ENCODE data around the gene SASH1. TPM values are rescaled to one million over a fixed set of nuclear protein-coding genes. Genes with fewer than 3 reads are reported as not detected.
A peak's percentile ranks its signal among the peaks of the same experiment; 100 is the strongest.

SASH1 gene
- total and polyA plus RNA-seq, 5 donors from 2014 or later: 0.06 TPM; not detected in 4

DNA sequence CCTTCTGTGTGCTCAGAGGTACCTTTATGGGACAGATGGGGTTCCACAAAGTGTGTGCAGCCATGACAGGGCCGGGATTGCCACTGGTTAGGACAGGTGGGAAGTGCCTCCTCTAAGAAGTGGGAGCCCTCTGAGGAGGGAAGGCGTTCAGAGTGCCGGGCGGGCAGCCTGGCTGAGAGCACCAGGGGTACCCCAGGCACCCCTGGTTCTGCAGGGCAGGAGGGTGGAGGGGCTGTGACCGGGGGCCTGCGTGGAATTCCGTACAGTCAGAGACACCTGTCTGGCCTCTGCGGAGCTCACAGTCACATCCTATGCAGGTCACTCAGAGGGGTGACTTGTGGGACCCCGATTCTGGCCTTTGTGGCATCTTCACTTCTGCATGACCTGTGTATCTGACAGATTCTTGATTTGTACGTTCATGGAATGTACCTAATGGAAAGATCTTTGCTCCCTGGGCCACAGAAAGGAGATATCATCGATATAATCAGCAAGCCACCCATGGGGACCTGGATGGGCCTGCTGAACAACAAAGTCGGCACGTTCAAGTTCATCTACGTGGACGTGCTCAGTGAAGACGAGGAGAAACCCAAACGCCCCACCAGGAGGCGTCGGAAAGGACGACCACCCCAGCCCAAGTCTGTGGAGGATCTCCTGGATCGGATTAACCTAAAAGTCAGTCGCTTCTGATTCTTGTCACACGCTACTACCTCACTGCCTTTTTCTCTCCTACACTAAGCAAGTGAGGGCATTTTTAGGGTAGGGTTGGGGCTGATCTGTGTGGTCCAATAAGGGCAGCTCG, 190.9 kb downstream of the SASH1 start:
- H3K4me1 ChIP-seq (ENCODE audit: control insufficient read depth, insufficient read depth, low read length, poor library complexity, severe bottlenecking): no peaks in the 10 kb centered on the region
- ATAC-seq (ENCODE audit: low read depth in 2 of 2) (no peak), DNase-seq (no peak)
- Mint-ChIP-seq H3K4me3 (no peak overlapping the region), H3K27me3 (peaks cover 2% of the 10 kb centered on the region), H3K4me1 (no peaks in the 10 kb centered on the region), H3K36me3 (no peaks in the 10 kb centered on the region), H3K9me3 (no peaks in the 10 kb centered on the region), H3K27ac (no peak overlapping the region)
- H3K9me3 ChIP-seq (ENCODE audit: control insufficient read depth in 2 of 2, low read length in 2 of 2): no peaks in the 10 kb centered on the region
- no peaks in the 10 kb centered on the region for H3K27me3 ChIP-seq (ENCODE audit: control insufficient read depth, insufficient read depth, low read length)
- H3K27ac ChIP-seq (ENCODE audit: insufficient read depth, low read length, poor library complexity, severe bottlenecking): no peak overlapping the region
- H3K4me3 ChIP-seq (ENCODE audit: low read depth, low read length): no peak overlapping the region
- no peaks in the 10 kb centered on the region for H3K36me3 ChIP-seq (ENCODE audit: control insufficient read depth, insufficient read depth, low read length)

GRCh38 chr6:148534871-148535270, 192.2 kb downstream of the SASH1 start:
- Histone ChIP-seq H3K9me3 (ENCODE audit: control insufficient read depth in 2 of 2, low read length in 2 of 2) (no peaks in the 10 kb centered on the region), H3K27ac (ENCODE audit: insufficient read depth, low read length, poor library complexity, severe bottlenecking) (no peak overlapping the region), H3K27me3 (ENCODE audit: control insufficient read depth, insufficient read depth, low read length) (no peaks in the 10 kb centered on the region), H3K36me3 (ENCODE audit: control insufficient read depth, insufficient read depth, low read length) (no peaks in the 10 kb centered on the region), H3K4me3 (ENCODE audit: low read depth, low read length) (no peak overlapping the region), H3K4me1 (ENCODE audit: control insufficient read depth, insufficient read depth, low read length, poor library complexity, severe bottlenecking) (no peaks in the 10 kb centered on the region)
- Mint-ChIP-seq H3K4me1 (no peaks in the 10 kb centered on the region), H3K4me3 (no peak overlapping the region), H3K27me3 (peaks cover 4% of the 10 kb centered on the region), H3K9me3 (no peaks in the 10 kb centered on the region), H3K27ac (no peak overlapping the region), H3K36me3 (no peaks in the 10 kb centered on the region)
- ATAC-seq (ENCODE audit: low read depth in 2 of 2) (no peak), DNase-seq (no peak)

DNA sequence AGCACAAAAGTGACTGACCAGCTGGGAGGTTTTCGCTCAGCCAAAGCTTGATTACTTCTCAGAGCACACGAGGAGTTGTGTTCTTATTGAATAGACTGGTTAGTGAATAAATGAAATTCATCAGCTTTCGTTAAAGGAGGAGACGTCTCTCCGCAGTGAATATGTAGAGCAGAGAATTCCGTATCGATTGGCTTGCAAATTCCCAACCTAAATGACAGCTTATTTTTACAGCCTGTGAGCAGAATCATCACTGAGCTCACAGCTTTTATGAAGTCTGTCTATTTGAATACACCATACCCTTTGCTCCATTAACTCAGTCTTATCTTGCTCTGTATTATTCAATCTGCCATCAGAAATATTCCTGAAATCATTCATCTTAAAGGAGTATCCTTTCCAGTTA, 192.7 kb downstream of the SASH1 start:
- no peak for ATAC-seq (ENCODE audit: low read depth in 2 of 2)

DNA sequence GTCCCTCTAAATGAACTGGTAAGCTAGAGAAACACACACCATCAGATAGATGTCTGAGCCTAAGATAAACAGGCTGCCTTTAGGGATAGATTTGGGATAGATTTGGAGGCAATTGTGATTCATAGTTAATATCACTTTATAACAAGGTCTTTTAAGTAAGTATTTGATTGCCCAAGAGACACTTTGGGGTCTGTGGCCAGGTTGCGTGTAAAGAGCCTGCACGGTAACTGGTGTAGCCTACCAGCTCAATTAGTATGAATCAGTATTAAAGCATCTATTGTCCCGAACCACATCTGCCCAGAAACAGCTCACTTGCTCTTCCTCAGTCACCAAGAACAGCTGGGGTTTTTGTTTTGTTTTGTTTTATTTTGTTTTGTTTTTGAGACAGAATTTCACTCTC, 193.3 kb downstream of the SASH1 start:
- Mint-ChIP-seq H3K4me3 (no peak overlapping the region), H3K4me1 (no peaks in the 10 kb centered on the region), H3K27ac (no peak overlapping the region), H3K36me3 (no peaks in the 10 kb centered on the region), H3K9me3 (no peaks in the 10 kb centered on the region), H3K27me3 (peaks cover 4% of the 10 kb centered on the region)
- Histone ChIP-seq H3K36me3 (ENCODE audit: control insufficient read depth, insufficient read depth, low read length) (no peaks in the 10 kb centered on the region), H3K27ac (ENCODE audit: insufficient read depth, low read length, poor library complexity, severe bottlenecking) (no peak overlapping the region), H3K27me3 (ENCODE audit: control insufficient read depth, insufficient read depth, low read length) (no peaks in the 10 kb centered on the region), H3K9me3 (ENCODE audit: control insufficient read depth in 2 of 2, low read length in 2 of 2) (no peaks in the 10 kb centered on the region), H3K4me3 (ENCODE audit: low read depth, low read length) (no peak overlapping the region), H3K4me1 (ENCODE audit: control insufficient read depth, insufficient read depth, low read length, poor library complexity, severe bottlenecking) (no peaks in the 10 kb centered on the region)
- DNase-seq: no peak
- ATAC-seq (ENCODE audit: low read depth in 2 of 2): no peak

More for the DNA sequence above, 192.7 kb downstream of the SASH1 start:
- Histone ChIP-seq H3K9me3 (ENCODE audit: control insufficient read depth in 2 of 2, low read length in 2 of 2) (no peaks in the 10 kb centered on the region), H3K27ac (ENCODE audit: insufficient read depth, low read length, poor library complexity, severe bottlenecking) (no peak overlapping the region), H3K27me3 (ENCODE audit: control insufficient read depth, insufficient read depth, low read length) (no peaks in the 10 kb centered on the region), H3K36me3 (ENCODE audit: control insufficient read depth, insufficient read depth, low read length) (no peaks in the 10 kb centered on the region), H3K4me3 (ENCODE audit: low read depth, low read length) (no peak overlapping the region), H3K4me1 (ENCODE audit: control insufficient read depth, insufficient read depth, low read length, poor library complexity, severe bottlenecking) (no peaks in the 10 kb centered on the region)
- H3K4me3 Mint-ChIP-seq: no peak overlapping the region
- H3K27me3 Mint-ChIP-seq: peaks cover 4% of the 10 kb centered on the region
- H3K4me1 Mint-ChIP-seq: no peaks in the 10 kb centered on the region
- no peaks in the 10 kb centered on the region for H3K36me3 Mint-ChIP-seq
- no peak for DNase-seq
- H3K27ac Mint-ChIP-seq: no peak overlapping the region
- H3K9me3 Mint-ChIP-seq: no peaks in the 10 kb centered on the region

- no peak overlapping the region for H3K27ac ChIP-seq (ENCODE audit: insufficient read depth, low read length, poor library complexity, severe bottlenecking)
- peaks cover 4% of the 10 kb centered on the region for H3K27me3 Mint-ChIP-seq
- H3K9me3 Mint-ChIP-seq: no peaks in the 10 kb centered on the region
- ATAC-seq (ENCODE audit: low read depth in 2 of 2) (no peak), DNase-seq (no peak)
- H3K36me3 ChIP-seq (ENCODE audit: control insufficient read depth, insufficient read depth, low read length): no peaks in the 10 kb centered on the region
- H3K4me1 Mint-ChIP-seq: no peaks in the 10 kb centered on the region
- peak overlapping the region in 1 of 3 donors; percentile 55 for H3K27ac Mint-ChIP-seq
- no peaks in the 10 kb centered on the region for H3K4me1 ChIP-seq (ENCODE audit: control insufficient read depth, insufficient read depth, low read length, poor library complexity, severe bottlenecking)
- no peak overlapping the region for H3K4me3 ChIP-seq (ENCODE audit: low read depth, low read length)
- H3K4me3 Mint-ChIP-seq: no peak overlapping the region
- H3K9me3 ChIP-seq (ENCODE audit: control insufficient read depth in 2 of 2, low read length in 2 of 2): no peaks in the 10 kb centered on the region
- H3K27me3 ChIP-seq (ENCODE audit: control insufficient read depth, insufficient read depth, low read length): no peaks in the 10 kb centered on the region
- no peaks in the 10 kb centered on the region for H3K36me3 Mint-ChIP-seq
These were observed 195.9 kb downstream of the SASH1 start for GRCh38 chr6:148538261-148539190.

GRCh38 chr6:148543540-148543939, 200.9 kb downstream of the SASH1 start:
- Histone ChIP-seq H3K4me3 (ENCODE audit: low read depth, low read length) (no peak overlapping the region), H3K9me3 (ENCODE audit: control insufficient read depth in 2 of 2, low read length in 2 of 2) (no peaks in the 10 kb centered on the region), H3K4me1 (ENCODE audit: control insufficient read depth, insufficient read depth, low read length, poor library complexity, severe bottlenecking) (no peaks in the 10 kb centered on the region), H3K27ac (ENCODE audit: insufficient read depth, low read length, poor library complexity, severe bottlenecking) (no peak overlapping the region), H3K27me3 (ENCODE audit: control insufficient read depth, insufficient read depth, low read length) (no peaks in the 10 kb centered on the region), H3K36me3 (ENCODE audit: control insufficient read depth, insufficient read depth, low read length) (no peaks in the 10 kb centered on the region)
- no peak overlapping the region for H3K4me3 Mint-ChIP-seq
- H3K27ac Mint-ChIP-seq: no peak overlapping the region
- no peaks in the 10 kb centered on the region for H3K9me3 Mint-ChIP-seq
- H3K4me1 Mint-ChIP-seq: no peaks in the 10 kb centered on the region
- no peak for DNase-seq
- no peaks in the 10 kb centered on the region for H3K36me3 Mint-ChIP-seq
- ATAC-seq (ENCODE audit: low read depth in 2 of 2): no peak
- peaks cover 1% of the 10 kb centered on the region for H3K27me3 Mint-ChIP-seq

- Histone ChIP-seq H3K4me3 (ENCODE audit: low read depth, low read length) (no peak overlapping the region), H3K9me3 (ENCODE audit: control insufficient read depth in 2 of 2, low read length in 2 of 2) (no peaks in the 10 kb centered on the region), H3K4me1 (ENCODE audit: control insufficient read depth, insufficient read depth, low read length, poor library complexity, severe bottlenecking) (no peaks in the 10 kb centered on the region), H3K27ac (ENCODE audit: insufficient read depth, low read length, poor library complexity, severe bottlenecking) (no peak overlapping the region), H3K27me3 (ENCODE audit: control insufficient read depth, insufficient read depth, low read length) (no peaks in the 10 kb centered on the region), H3K36me3 (ENCODE audit: control insufficient read depth, insufficient read depth, low read length) (no peaks in the 10 kb centered on the region)
- ATAC-seq (ENCODE audit: low read depth in 2 of 2) (no peak), DNase-seq (no peak)
- H3K27me3 Mint-ChIP-seq: no peaks in the 10 kb centered on the region
- no peaks in the 10 kb centered on the region for H3K9me3 Mint-ChIP-seq
- no peak overlapping the region for H3K4me3 Mint-ChIP-seq
- H3K27ac Mint-ChIP-seq: no peak overlapping the region
- no peaks in the 10 kb centered on the region for H3K4me1 Mint-ChIP-seq
- no peaks in the 10 kb centered on the region for H3K36me3 Mint-ChIP-seq
These were observed 201.8 kb downstream of the SASH1 start for GRCh38 chr6:148544421-148544820.
